ENCODE data around the gene PIWIL4.
"Not testable (repeated sequence)": the region's sequence is repeated elsewhere in the genome, so short reads cannot be mapped to it uniquely, and the experiment has no call there.

Gene PIWIL4

DNA sequence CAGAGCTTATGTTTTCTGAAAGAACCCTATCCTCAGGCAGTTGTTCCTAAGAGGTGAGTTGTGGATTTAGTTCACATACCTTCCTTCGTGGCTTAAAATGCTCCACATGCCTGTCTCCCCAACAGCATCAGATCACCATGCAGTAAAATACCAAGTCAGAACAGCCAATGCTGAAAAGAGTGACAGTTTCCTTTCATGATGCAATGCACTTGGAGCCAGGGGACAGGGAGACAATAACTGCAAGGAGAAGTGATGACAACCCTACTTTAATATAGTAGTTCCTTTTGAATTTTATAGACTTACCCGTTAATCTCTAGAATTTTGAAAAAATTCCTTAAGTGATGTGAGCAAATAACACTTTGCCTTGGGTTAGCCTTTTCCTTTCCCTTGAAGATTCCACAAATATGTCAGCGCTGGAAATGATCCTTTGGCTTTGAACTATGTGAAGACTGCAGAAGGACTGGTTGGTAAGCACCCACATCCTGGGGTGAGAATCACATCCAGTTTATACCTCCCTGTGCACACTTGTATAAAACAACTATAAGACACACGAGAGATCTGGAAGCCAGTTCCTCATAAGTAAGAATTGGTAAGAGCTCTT, 71.2 kb downstream of the PIWIL4 start:
- DNase-seq (ENCODE audit: low spot score), result no peak

DNA sequence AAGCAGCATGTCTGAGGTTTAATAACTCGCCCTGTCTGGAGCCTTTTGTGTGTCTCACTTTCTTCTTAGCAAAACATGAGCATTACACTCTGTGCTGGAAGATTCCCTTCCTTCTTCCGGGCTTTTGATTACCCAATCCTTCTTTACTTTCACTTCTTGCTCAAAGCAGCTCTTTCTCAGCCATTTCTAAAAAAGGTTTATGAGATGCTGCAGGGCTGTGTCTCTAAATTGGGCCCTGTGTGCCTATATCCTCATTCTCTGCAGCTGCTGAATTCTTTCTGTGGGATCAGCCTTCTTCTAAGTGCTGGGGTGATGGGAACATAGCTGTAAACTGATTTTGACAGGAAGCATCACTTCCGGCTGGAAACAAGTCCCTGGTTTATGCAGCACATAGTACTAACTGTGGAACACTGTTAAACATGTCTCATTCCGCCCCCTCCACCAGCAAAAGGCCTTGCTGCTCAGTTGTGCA, 71.8 kb downstream of the PIWIL4 start:
- peak; percentile 25 for DNase-seq (ENCODE audit: low spot score)

DNA sequence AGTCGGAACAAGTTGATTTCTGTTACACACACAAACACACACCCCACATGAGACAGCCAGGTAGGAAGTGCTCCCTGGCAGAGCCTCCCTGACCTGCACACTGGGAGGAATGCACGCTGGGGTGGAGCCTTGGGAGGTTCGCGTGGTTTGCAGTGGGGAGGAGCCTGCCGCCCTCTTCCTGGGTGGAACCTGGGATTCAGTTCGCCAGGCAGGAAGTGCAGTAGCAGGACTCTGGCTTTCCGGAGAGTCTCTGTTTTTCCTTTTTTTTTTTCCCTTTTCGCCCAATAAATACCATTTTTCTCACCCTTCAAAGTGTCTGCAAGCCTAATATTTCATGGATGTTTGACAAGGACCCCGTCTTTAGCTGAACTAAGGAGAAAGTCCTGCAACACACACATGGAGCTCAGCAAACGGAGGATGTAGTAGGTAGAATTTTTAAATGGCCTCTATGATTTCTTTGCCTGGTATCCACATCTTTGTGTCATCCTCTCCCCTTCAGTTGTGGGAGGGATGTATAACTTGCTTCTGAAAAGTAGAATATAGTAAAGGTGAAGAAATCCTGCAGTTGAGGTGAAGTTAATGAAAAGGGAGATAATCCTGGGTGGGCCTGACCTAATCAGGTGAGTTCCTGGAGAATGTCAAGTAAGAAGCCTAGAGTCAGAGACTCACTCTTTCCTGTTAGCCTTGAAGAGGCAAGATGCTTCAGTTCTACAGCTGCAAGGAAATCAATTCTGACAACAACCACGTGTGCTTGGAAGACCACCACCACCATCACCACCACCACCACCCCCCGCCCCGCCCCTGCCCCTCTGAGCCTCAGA, 72.9 kb downstream of the PIWIL4 start:
- no peak for DNase-seq (ENCODE audit: low spot score)

DNA sequence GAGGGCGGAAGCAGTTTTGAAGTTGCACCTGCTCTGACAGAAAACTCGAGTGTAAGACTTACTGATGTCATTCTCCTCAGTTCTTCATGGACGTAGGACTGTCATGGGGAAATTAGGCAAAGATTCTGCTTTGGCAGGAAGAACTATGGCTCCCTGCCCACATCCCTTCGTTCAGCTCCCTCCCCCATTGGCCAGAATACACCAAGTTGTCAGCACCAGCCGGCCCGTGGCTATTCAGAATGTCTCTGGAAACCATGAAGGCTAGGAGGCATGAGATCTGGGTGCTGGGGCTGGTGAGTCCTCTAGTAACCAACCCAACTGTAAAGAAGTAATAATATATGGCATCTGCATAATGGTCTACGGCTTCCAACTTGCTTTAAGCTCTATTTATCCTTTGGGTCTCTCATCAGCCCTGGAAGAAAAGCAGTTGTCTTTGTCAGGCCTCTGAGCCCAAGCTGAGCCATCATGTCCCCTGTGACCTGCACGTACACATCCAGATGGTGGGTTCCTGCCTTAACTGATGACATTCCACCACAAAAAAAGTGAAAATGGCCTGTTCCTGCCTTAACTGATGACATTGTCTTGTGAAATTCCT, 74.1 kb downstream of the PIWIL4 start:
- DNase-seq (ENCODE audit: low spot score), result no peak

DNA sequence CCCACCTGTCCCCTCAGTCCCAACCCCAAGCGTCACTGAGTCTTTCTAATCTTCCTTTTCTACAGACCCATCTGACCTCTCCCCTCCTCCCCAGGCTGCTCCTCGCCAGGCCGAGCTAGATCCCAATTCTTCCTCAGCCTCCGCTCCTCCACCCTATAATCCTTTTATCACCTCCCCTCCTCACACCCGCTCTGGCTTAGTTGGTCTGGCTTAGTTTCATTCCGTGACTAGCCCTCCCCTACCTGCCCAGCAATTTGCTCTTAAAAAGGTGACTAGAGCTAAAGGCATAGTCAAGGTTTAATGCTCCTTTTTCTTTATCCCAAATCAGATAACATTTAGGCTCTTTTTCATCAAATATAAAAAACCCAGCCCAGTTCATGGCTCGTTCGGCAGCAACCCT, 76.0 kb downstream of the PIWIL4 start:
- DNase-seq (ENCODE audit: low spot score), result not testable (repeated sequence)

DNA sequence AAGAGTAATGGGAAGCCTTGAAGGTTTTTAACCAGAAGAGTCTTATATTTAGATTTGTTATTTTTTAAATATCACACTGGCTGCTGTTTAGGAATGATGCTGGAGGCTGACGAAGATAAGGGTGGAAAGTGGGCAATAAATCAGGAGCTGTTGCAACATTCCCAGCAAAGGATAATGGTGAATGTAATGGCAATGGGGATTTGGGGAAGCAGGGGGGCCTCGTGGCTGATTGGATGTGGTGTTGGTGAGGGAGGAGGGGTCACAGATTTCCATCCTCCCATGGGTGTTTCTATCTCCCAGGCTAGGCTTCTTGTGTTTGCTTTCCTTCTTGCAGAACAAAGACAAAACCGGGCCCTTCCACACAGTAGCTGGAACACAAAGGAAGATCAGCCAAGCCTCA, 80.8 kb downstream of the PIWIL4 start:
- DNase-seq (ENCODE audit: low spot score), result no peak

DNA sequence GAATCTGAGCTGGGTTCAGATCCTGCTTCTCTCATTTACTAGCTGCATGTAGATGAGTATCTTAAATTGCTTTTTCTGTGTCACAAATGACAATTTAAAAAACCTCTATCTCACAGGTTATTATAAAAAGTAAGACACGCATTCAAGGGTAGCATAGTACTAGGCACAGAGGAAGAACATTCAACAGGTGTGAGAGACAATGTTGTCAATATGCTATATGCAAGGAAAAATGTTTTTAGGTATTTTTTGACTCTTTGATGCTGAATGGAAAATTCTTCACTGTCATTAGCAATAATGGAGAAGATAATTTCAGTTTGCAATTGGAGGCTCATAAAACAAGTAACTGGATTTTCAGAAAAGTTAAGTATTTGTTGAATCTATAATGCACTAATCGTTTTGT, 81.6 kb downstream of the PIWIL4 start:
- no peak for DNase-seq (ENCODE audit: low spot score)

DNA sequence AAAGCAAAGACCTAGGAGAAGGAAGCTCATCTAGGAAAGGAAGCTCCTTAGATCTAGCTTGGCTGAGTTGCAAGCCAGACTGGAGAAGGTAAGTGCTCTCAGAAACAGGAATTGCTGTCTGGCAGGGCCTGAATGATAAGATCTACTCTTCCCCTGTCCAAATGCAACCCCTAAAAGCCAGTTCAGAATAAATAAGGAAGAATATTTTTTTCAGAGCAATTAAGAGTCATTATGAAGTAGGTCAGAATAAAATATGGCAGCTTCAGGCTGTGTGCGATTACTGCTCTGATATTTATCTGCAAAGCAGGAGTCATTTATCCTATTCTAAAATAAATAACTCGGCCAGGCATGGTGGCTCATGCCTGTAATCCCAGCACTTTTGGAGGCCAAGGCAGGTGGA, 82.1 kb downstream of the PIWIL4 start:
- no peak for DNase-seq (ENCODE audit: low spot score)

DNA sequence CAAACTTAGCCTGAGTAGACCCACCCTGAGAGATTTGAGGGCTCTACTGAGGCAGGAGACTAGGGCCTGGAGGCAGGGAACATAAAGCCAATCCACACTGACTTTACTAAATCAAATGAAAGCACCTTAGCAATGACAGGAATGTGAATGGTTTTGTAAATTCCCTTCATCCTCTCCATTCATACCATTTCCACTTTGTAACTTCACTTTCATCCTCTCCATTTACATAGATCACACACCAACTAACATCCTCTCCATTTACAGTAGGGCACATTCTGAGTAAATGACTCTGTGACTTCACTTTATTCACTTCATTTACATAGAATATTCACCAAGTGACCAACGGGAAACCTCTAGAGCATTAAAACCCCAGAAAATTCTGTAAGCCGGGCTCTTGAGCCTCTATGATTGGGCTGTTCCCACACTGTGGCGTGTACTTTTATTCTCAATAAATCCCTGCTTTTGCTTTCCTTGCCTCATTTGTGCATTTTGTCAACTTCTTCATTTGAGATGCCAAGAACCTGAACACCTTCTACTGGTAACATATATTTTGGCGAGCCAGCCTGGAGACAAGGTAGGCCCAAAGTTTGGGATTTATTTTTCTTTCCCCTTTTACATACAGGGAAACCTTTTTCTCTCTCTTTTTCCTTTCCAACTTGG, 82.9 kb downstream of the PIWIL4 start:
- no peak for DNase-seq (ENCODE audit: low spot score)

DNA sequence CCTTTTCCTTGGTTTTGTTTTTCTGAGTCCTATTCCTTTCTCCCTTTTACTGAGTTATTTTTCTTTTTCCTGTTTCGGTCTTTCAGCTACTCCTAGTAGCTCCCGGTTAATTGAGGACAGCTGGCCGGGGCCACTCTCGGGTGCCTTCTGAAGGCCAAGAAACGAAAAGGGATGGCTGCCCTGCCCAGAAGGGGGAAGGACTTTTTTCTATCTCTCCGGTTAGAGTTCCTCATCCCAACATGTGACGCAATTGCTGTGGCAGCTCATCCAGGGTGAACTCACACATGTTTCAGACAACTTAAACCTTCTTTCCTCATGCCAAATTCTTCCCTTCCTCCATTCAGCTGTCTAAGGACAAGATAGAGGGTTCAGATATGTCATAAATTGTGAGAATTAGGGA, 83.6 kb downstream of the PIWIL4 start:
- DNase-seq (ENCODE audit: low spot score), result no peak

DNA sequence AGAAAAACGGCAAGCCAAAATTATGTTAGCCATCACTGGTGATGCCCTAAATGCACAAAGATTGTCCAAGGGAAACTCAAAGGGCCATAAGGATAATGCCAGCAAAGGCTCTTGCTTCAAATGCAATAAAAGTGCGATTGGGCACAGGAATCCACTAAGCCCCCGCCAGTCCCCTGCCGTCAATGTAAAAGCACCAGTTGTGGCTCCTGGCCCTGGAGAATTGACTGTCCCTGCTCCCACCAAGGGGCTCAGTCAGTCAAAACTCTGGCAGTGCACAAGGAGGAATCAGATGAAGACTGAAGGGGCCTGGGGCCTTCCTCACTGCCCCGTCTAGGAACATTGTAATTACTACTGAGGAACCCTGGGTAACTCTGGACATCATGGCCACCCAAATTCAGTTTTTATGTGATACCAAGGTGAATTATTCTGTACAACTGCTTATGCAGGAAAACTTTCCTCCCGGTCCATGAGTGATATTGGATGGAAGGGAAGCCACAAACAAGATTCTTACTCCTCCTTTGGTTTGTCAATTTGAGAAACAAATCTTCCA, 85.6 kb downstream of the PIWIL4 start:
- no peak for DNase-seq (ENCODE audit: low spot score)

DNA sequence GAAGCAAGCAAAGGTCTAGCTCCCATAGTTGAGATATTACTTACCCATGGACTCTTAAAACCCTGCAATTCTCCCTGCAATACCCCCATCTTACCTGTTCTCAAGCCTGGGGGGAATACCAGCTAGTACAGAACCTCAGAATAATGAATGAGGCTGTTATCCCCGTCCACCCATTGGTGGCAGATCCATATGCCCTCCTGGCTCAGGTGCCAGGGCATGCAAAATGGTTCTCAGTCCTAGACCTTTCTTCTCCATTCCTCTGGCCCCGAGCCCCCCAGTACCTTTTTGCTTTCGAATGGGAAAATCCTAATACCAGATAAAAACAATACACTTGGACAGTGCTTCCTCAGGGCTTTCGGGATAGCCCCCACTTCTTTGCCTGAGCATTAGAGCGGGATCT, 86.4 kb downstream of the PIWIL4 start:
- no peak for DNase-seq (ENCODE audit: low spot score)

DNA sequence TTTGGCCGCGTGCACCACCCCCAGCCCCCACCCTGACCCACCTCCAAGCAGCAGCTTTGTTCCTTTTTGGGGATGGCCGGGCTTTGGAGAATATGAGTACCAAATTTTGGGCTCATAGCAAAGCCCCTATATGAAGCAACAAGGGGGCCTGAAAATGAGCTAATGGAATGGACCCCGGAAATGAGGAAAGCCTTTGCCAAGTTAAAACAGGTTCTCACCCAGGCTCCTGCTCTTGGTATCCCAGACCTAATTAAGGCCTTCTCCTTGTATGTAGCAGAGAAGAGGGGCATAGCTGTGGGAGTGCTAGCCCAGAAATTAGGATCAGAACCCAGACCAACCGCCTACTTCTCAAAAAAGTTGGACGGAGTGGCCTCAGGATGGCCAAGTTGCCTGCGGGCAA, 87.0 kb downstream of the PIWIL4 start:
- no peak for DNase-seq (ENCODE audit: low spot score)

DNA sequence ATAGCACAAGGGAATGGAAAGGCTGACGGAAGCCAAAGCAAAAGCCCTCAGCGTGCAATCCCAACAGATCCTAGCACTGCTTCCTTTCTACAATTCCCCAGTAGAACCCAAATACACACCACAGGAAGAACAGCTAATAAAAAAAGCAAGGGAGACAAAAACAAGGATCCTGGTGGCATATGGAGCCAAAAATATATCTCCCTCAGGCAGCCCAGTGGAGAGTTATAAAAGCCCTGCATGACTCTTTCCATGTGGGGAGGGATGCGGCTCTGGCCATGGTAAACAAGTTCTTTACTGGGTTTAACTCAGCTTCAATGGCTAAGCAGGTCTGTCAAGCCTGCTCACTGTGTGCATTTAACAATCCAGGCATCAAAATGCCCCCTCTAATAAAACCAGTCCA, 88.1 kb downstream of the PIWIL4 start:
- DNase-seq (ENCODE audit: low spot score), result no peak

DNA sequence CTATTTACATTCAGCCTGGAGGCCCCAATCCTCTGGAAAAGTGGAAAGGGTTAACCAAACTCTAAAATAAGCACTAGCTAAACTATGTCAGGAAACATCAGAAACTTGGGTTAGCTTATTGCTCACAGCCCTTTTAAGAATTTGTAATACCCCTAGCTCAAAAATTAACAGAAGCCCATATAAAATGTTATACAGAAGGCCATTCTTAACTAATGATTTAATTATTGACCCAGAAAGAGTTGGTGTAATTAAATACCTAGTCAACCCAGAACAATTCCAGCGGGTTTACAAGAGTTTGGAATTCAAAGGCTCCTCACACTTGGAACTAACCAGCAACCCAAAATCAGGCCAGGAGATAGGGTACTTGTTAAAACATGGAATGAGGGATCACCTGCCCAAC, 88.8 kb downstream of the PIWIL4 start:
- no peak for DNase-seq (ENCODE audit: low spot score)

DNA sequence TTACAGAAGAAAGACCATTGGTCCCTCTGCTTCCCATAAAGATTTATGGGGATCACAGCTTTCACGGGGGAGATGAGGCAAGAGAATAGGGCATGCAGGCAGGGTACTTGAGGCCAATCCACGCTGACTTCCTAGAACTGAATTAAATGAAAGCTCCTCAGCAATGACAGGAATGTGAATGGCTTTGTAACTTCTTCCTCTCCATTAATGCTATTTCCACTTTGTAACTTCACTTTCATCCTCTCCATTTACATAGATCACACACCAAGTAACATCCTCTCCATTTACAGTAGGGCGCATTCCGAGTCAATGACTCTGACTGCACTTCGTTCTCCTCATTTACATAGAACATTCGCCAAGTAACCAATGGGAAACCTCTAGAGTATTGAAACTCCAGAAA, 89.8 kb downstream of the PIWIL4 start:
- DNase-seq (ENCODE audit: low spot score), result no peak

DNA sequence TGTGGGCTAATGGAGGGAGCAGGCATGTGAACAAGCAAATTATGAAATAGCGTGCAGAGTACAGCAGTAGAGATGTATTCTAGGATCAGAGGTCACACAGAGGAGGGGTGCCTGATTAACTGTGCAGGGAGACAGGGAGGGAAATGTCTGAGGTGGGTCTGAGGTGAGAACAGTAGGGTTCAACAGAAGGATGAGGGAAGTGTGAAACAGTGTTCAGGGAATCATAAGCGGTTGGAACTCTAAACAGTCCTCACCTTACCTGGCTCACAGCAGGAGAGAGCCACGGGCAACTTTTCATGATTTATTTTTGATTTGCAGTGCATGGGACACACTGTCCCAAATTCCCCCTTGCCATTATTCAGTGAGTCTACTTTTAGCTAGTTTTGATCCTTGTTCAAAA, 90.5 kb downstream of the PIWIL4 start:
- no peak for DNase-seq (ENCODE audit: low spot score)

DNA sequence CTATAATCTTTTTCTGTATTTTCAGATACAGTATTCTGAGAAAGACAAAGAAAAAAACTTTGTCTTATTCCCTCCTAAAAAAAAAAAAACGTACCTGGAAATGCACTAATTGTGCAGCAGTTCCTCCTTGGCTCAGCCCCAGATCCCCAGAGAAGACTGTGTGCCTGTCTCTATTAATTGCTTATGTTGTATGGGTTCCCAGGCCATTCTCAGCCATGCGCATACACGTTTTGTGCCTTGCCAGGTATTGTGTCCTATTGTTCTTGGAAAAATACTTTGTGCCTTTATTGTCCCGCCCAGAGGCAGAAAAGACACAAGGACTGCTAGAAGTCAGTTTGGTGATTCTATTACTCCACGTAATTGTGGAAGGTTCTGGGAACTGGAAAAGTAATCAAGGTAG, 91.2 kb downstream of the PIWIL4 start:
- DNase-seq (ENCODE audit: low spot score), result no peak

DNA sequence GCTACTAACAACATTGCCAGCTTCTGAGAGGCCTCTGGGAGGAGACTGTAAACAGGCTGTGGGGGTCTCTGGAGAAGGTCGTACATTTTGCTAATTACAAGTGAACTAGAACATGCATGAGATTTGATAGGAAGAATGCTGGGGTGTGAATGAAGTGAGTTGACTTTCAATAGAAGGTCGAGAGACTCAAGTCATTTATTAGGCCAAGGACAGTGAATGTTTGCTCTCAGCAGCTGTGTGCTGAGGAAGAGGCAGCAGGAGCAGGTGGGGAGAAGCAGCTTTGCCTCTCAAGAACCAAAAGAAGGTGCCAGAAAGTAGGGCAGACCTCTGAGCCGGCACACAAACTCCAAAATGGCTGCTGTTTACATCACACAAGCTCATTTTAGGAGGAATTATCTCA, 91.7 kb downstream of the PIWIL4 start:
- DNase-seq (ENCODE audit: low spot score), result no peak

DNA sequence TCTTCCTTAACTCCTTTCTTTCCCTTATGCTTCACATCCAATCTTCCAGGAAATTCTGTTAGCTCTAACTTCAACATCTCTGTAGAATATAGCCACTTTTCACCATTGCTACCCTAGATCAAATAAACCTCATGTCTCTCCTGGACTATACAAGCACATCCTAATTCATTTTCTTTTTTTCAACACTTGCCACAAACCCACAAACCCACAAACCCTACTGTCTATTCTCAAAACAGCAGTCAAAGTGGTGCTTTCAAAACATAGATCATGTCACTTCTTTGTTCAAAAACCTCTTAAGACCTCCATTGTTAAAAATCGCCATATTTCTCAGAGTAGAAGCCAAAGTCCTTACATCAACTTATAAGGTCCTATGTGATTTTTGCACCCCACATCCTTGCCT, 94.3 kb downstream of the PIWIL4 start:
- no peak for DNase-seq (ENCODE audit: low spot score)

DNA sequence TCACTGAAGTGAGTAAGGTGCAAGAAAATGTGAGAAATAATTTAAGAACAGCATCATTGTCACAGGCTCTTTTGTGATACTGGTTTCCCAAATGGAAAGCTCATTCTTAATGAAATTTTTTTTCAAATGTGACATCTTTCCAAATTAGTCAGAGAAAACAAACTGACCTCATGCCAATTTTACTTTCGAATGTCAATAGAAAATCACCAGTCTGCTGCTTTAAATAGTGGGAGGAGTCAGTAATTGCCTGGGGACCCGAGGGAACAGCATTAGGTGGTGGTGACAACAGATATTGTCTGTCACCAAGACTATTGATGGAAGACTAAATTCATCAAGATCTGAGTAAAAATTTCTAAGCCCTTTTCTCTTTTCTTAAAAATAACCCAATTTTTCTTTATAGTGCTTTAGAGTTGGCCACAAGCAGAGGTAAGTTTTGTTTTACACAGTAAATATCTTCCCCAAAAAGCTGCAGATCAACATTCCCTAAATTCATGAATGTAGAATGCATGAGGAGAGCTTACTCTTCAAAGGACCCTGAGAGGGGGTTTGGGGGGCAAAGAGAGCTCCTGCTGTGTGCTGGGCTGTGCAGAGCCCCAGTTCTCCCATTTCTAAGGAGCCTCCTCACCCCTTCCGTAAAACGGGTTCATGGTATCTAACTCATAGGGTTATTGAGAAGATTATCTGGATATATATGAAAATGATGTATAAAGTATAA, 95.1 kb downstream of the PIWIL4 start:
- DNase-seq (ENCODE audit: low spot score), result no peak

DNA sequence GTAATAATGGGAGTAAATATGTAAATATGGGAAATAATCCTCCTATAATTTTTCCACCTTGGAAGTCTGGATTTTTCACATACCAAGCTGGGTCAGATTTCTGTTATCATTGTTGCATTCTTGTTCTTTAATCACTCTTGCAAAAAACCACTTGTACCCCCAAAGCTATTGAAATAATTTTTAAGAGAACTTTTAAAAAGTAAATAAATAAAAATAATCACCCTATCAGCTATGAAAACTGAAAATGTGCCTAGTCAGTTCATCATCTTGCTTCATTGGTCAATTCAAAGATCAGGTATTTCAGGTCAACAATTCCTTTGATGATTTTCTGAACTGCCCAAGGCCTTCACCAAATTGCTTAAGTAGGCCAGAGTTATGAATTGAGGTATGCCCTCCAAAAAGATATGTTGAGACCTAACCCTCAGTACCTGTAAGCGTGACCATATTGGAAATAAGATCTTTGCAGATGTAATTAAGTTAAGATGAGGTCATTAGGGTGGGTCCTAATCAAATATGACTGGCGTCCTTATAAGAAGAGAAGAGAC, 95.8 kb downstream of the PIWIL4 start:
- DNase-seq (ENCODE audit: low spot score), result no peak
